GM18517 (cell line): ENCODE measurements around the gene PCDHA7.
"Not testable (repeated sequence)": the region's sequence is repeated elsewhere in the genome, so short reads cannot be mapped to it uniquely, and the experiment has no call there.

Source experiments
- ATAC-seq: cut with Tn5 transposase; IDR thresholded peaks from one replicate; pipeline ENCODE4 v1.9.1; 2021; ENCODE audit warnings: mild to moderate bottlenecking, moderate library complexity; ENCODE audit not compliant: unreplicated experiment

Gene PCDHA7

GRCh38 chr5:140862441-140863295 is 28.6 kb downstream of the PCDHA7 start:
- no peak for ATAC-seq

DNA sequence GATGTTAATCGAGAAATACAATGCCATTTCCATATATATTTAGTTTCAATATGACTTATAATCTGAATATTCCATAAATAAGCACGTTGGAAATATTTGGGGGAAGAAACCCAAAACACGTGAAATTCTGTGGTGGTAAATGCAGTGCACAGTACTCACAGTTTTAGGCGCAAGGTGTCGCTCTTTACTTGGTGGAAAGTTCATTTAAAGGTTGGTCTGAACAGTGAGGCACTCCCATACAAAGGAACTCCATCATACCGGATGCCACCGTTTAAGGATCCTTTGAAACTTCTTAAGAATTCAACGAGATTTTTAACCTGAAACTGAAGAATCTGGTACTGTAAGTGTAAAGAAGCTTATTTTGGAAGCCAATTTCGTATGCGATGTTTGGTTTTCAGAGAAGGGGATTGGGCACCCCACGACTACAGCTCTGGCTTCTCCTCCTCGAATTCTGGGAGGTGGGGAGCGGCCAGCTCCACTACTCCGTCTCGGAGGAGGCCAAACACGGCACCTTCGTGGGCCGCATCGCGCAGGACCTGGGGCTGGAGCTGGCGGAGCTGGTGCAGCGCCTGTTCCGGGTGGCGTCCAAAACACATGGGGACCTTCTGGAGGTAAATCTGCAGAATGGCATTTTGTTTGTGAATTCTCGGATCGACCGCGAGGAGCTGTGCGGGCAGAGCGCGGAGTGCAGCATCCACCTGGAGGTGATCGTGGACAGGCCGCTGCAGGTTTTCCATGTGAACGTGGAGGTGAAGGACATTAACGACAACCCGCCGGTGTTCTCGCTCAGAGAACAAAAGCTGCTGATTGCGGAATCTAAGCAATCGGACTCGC is 34.9 kb downstream of the PCDHA7 start, which contains the start of gene PCDHA11:
Gene PCDHA11, plus strand, starts transcription at position 237 of the 834 bp plus-strand sequence. Its CDS starts 147 bp downstream, at position 384.
- no peak for ATAC-seq

GRCh38 chr5:140869555-140869886 is 35.5 kb downstream of the PCDHA7 start:
- ATAC-seq, result no peak

GRCh38 chr5:140870221-140871201 is 36.4 kb downstream of the PCDHA7 start:
- ATAC-seq, result no peak

DNA sequence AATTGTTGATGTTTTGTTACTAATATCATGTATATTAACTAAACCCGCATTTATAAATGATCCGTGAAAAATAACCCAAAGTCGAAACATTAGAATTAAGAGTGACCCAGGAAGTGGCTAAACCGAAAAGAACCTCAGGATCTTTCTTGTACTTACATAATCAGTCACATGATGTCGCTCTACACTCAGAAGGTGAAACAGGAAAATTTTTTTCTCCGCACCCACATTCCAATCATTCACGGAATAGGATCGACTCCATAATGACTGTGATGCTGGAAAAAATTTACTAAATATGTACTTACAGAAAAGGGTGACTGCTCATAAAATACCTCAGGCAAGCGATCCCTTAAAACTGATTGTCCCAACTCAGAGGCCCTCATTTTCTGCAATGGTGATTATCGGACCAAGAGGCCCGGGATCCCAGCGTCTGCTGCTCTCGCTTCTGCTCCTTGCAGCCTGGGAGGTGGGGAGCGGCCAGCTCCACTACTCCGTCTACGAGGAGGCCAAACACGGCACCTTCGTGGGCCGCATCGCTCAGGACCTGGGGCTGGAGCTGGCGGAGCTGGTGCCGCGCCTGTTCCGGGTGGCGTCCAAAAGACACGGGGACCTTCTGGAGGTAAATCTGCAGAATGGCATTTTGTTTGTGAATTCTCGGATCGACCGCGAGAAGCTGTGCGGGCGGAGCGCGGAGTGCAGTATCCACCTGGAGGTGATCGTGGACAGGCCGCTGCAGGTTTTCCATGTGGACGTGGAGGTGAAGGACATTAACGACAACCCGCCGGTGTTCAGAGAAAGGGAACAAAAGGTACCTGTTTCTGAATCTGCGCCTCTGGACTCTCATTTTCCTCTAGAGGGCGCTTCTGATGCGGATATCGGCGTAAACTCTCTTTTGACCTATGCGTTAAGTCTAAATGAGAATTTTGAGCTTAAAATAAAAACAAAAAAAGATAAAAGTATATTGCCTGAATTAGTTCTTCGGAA is 41.3 kb downstream of the PCDHA7 start, which contains the start of gene PCDHA12:
Gene PCDHA12, plus strand, starts transcription at position 224 of the 981 bp plus-strand sequence. Its CDS starts 165 bp downstream, at position 389.
- ATAC-seq, result no peak

GRCh38 chr5:140876541-140877261 is 42.6 kb downstream of the PCDHA7 start:
- not testable (repeated sequence) for ATAC-seq

- ATAC-seq, result no peak
These were observed 43.2 kb downstream of the PCDHA7 start for GRCh38 chr5:140877262-140877581.

DNA sequence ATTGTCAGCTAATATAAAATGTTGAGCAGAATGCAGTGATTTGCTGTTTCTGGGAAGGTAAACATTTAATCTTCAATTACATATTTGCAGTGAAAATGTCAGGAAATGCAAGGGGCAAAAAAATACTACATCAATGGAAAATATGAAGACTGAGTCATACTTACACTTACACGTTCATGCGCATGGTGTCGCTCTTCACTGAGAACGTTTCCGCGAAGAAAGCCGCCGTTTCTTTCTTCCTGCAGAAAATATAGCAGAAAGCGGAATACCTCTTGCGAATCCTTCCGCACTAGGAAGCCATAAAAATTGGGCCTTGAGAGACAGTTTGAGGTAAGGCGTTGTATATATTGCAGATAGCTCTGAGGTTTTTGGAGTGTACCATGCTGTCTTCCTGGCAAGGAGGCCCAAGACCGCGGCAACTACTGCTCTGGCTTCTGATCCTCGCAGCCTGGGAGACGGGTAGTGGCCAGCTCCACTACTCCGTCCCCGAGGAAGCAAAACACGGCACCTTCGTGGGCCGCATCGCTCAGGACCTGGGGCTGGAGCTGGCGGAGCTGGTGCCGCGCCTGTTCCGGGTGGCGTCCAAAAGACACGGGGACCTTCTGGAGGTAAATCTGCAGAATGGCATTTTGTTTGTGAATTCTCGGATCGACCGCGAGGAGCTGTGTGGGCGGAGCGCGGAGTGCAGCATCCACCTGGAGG is 48.0 kb downstream of the PCDHA7 start, which contains the start of gene PCDHA13:
Gene PCDHA13, plus strand, starts transcription at position 236 of the 702 bp plus-strand sequence. Its CDS starts 145 bp downstream, at position 381.
- ATAC-seq, result no peak

- ATAC-seq, result no peak
These were observed 48.5 kb downstream of the PCDHA7 start for GRCh38 chr5:140882591-140882899.

GRCh38 chr5:140883373-140883772 is 49.3 kb downstream of the PCDHA7 start:
- no peak for ATAC-seq

DNA sequence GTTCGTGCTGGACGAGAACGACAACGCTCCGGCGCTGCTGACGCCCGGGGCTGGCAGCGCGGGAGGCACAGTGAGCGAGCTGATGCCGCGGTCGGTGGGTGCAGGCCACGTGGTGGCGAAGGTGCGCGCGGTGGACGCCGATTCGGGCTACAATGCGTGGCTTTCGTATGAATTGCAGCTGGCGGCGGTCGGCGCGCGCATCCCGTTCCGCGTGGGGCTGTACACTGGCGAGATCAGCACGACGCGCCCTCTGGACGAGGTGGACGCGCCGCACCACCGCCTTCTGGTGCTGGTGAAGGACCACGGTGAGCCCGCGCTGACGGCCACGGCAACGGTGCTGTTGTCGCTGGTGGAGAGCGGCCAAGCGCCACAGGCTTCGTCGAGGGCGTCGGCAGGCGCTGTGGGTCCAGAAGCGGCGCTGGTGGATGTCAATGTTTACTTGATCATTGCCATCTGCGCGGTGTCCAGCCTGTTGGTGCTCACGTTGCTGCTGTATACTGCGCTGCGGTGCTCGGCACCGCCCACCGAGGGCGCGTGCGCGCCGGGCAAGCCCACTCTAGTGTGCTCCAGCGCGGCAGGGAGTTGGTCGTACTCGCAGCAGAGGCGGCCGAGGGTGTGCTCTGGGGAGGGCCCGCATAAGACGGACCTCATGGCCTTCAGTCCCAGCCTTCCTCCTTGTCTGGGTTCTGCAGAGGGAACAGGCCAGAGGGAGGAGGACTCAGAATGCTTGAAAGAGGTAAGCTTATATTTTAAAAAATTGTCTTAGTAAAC is 50.0 kb downstream of the PCDHA7 start:
- no peak for ATAC-seq
